ENCODE measurements around the gene ZNF865.

The ZNF865 gene

GRCh38 chr19:55586976-55587668 is 18.3 kb upstream of the ZNF865 start:
- peak; percentile 84 to 88 for DNase-seq (ENCODE audit: low read depth in 2 of 2)

- no peak for DNase-seq (ENCODE audit: low read depth in 2 of 2)
Observed at GRCh38 chr19:55588738-55589137, 16.7 kb upstream of the ZNF865 start.

- DNase-seq (ENCODE audit: low read depth in 2 of 2): no peak
Observed at GRCh38 chr19:55590109-55590508, 15.3 kb upstream of the ZNF865 start.

GRCh38 chr19:55590617-55591016 is 14.8 kb upstream of the ZNF865 start:
- no peak for DNase-seq (ENCODE audit: low read depth in 2 of 2)

GRCh38 chr19:55591555-55591954 is 13.9 kb upstream of the ZNF865 start:
- DNase-seq (ENCODE audit: low read depth in 2 of 2): no peak

- no peak for DNase-seq (ENCODE audit: low read depth in 2 of 2)
Observed at GRCh38 chr19:55592391-55593090, 12.9 kb upstream of the ZNF865 start.

- DNase-seq (ENCODE audit: low read depth in 2 of 2): no peak
Observed at GRCh38 chr19:55593096-55593772, 12.2 kb upstream of the ZNF865 start.

- DNase-seq (ENCODE audit: low read depth in 2 of 2): no peak
Observed at GRCh38 chr19:55594996-55595545, 10.4 kb upstream of the ZNF865 start.

- DNase-seq (ENCODE audit: low read depth in 2 of 2): no peak
Observed at GRCh38 chr19:55596304-55596703, 9.1 kb upstream of the ZNF865 start.

GRCh38 chr19:55597501-55597921 is 7.9 kb upstream of the ZNF865 start:
- no peak for DNase-seq (ENCODE audit: low read depth in 2 of 2)

GRCh38 chr19:55598034-55598433 is 7.4 kb upstream of the ZNF865 start:
- no peak for DNase-seq (ENCODE audit: low read depth in 2 of 2)

- peak; percentile 82 to 90 for DNase-seq (ENCODE audit: low read depth in 2 of 2)
Observed at GRCh38 chr19:55598719-55599467, 6.6 kb upstream of the ZNF865 start.

- peak; percentile 92 to 94 for DNase-seq (ENCODE audit: low read depth in 2 of 2)
Observed at GRCh38 chr19:55599468-55599841, 6.0 kb upstream of the ZNF865 start, which contains the start of gene FIZ1. TSS of gene FIZ1 (minus strand) at chr19:55599517. CDS start at chr19:55597865, 1,652 bp downstream.

GRCh38 chr19:55599842-55600661 is 5.4 kb upstream of the ZNF865 start, which contains the start of gene ZNF524:
TSS of gene ZNF524 (plus strand) at chr19:55600288. CDS start at chr19:55602113, 1,825 bp downstream.
- DNase-seq (ENCODE audit: low read depth in 2 of 2): peak; percentile 75 to 79

- DNase-seq (ENCODE audit: low read depth in 2 of 2): no peak
Observed at GRCh38 chr19:55600662-55601028, 4.8 kb upstream of the ZNF865 start.

- DNase-seq (ENCODE audit: low read depth in 2 of 2): no peak
Observed at GRCh38 chr19:55601084-55601483, 4.4 kb upstream of the ZNF865 start.

GRCh38 chr19:55602104-55603001 is 3.1 kb upstream of the ZNF865 start:
- DNase-seq (ENCODE audit: low read depth in 2 of 2): no peak

- no peak for DNase-seq (ENCODE audit: low read depth in 2 of 2)
Observed at GRCh38 chr19:55603115-55603514, 2.3 kb upstream of the ZNF865 start.

GRCh38 chr19:55603581-55604292 is 1.7 kb upstream of the ZNF865 start:
- no peak for DNase-seq (ENCODE audit: low read depth in 2 of 2)
